ENCODE data around the gene ARPP19.

DNA sequence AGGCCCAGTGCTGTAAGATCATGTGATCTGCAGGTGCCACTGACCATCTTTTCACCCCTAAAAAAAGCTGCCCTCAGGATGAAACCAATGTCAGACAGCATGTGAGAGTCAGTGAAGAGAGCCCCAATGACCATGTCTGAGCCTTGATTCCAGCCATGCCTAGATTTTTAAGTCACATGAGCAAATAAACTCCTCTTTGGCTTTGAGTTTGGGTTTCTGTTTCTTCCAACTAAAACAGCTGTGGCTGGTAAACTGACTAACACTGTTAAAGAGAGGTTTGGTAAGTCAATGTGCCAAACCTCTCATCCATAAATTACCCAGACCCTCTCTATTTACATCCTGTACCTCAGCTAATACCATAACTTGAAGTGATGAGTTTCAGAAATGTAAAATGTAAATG lies 48.4 kb downstream of the ARPP19 start:
- no peak for TF ChIP-seq EZH2phosphoT487 (IDR thresholded peaks at IDR 0.05; ENCODE audit: insufficient read depth, low read depth)
- TF ChIP-seq EZH2 (IDR thresholded peaks at IDR 0.05; ENCODE audit: insufficient read depth, poor library complexity, severe bottlenecking), result no peak

Data from GM23248 (cell line).